A204.1 (cell line): ENCODE measurements around the gene PKP1.

ENCODE experiments used
- FAIRE-seq: peaks from 2 replicates; lab custom pipeline; 2012; peaks lifted over from hg19 to GRCh38; lab: Jason Lieb, UNC

Gene PKP1

DNA sequence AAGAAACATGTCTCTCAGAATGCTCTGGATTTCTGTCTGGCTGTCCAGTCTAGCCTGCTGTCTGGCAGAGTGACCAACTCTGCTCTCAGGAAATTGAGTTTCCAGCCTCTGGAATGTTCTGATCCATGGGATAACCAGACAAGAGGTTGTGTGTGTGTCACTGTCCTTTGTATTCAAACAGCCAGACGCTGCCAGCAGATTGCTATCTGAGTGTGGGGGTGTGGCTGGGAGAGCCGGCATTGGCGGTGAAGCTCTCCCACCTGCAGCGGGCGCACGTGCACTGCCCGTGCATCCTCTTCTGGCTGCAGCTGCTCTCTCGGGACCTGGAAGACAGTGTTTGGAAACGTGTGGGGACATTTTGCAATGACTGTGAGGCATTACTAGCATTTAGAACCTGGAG, 26.1 kb downstream of the PKP1 start:
- no peak for FAIRE-seq

DNA sequence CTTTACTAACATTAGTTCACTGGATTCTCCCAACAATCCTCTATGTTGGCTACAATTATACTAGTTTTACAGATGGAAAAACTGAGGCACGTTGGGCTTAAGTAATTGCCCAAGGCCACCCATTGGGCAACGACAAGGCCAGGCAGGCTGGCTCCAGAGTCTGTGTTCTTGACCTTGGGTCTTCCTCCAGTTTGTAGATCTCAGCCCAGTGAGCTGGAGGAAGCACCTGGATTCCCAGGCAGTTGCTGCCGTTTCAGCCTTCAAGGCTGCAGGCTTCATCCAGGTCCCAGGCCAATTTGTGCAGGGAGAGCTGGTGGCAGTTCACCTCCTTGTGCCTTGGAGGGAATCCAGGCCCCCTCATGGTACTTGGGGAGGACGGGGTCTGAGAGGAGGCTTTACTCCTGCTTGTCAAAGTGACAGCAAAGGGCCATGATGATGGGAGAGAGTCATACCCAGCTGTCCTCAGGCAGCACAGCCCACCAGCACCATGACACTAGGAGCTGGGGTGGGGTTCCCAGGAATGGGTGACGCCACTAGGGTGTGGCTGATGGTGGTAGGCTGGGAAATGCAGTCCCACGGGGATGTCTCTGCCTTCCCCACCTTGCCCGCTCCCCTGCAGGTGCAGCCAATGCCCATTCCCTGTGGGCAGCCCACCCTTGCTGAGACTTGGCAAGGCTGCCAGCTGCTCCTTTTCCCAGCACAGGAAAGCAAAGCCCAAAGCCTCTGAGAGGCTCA, 27.1 kb downstream of the PKP1 start:
- FAIRE-seq = no peak

DNA sequence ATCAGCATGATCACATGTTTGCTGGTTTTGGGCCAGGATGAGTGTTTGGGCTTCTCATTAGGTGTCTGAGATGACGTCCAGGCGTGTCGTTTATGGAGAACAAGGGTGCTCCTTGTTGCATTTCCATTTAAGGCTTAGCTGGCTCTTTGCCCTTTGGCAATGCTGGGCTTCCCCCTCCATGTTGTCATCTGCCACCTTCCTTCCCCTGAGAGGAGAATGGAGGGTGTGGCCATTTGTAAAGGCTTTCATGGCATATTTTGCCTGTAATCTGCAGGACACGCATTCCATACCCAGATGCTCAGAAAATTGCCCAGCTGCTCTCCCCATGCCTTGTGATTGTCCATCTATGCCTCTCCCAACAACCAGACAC, 27.7 kb downstream of the PKP1 start:
- FAIRE-seq = no peak

DNA sequence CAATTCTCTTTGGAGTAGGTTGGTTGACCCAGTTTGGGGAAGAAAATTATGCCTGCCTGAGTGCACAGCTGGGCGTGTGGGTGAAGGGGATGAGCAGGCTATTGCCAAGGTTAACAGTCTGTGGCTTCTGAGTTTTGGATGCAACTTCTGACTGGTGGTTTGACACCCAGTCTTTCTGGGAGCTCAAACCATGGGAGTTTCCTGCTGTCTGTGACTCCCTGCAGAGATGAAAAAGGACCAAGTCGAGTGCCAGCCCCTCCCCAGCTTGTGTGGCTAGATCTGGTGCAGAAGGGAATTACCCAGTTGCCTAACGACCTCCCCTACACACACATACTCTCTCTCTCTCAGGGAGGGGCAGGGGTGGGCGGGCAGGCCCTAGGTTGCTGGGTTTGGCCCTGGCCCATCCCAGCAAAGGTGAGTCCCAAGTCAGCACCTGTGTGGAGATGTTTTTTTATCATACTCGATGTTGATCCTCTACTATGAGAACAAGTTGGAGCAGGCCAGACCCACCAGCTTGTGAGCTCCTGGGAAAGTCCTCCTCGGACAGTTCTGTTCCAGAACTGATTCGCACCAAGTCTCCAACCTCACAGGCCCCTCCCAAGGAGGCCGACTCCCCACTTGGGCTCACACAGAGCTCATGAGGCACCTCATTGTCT, 28.2 kb downstream of the PKP1 start:
- FAIRE-seq = no peak

DNA sequence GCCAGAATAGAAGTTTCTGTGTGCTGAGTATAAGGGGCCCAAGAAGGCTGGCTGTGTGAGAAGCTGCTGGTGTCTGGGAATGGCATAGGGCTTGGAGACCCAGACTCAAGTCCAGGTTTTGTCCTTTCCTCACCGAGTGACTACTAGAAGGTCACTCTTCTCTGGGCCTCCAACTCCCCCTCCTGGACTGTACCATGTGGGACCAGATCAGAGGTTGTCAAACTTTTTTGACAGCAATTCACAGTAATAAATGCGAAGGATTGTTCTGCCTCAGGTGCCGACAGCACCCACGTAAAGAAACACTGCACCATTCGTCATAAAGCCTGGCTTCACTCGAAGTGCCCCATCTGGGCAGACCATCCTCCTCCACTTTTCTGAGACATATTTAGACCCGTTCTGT, 29.0 kb downstream of the PKP1 start:
- no peak for FAIRE-seq

DNA sequence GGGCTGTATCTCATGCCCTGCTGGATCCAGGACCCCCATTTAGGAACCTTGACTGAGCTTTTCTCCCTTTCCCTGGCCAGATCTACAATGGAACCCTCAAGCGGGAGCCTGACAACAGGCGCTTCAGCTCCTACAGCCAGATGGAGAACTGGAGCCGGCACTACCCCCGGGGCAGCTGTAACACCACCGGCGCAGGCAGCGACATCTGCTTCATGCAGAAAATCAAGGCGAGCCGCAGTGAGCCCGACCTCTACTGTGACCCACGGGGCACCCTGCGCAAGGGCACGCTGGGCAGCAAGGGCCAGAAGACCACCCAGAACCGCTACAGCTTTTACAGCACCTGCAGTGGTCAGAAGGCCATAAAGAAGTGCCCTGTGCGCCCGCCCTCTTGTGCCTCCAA, 29.8 kb downstream of the PKP1 start:
- no peak for FAIRE-seq

DNA sequence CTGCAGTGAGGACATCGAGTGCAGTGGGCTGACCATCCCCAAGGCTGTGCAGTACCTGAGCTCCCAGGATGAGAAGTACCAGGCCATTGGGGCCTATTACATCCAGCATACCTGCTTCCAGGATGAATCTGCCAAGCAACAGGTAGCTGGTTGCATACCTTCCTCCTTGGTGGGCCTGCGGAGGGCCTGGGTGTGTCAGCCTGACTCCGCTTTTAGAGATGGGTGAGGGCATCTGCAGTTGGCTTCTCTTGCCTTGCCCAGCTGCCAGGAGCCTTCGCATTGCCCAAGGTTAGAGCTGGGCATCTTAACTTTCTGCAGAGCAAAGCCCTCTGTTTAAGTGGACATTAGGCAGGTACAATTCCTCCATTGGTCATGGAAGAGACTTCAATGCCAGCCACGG, 33.2 kb downstream of the PKP1 start:
- FAIRE-seq = no peak

DNA sequence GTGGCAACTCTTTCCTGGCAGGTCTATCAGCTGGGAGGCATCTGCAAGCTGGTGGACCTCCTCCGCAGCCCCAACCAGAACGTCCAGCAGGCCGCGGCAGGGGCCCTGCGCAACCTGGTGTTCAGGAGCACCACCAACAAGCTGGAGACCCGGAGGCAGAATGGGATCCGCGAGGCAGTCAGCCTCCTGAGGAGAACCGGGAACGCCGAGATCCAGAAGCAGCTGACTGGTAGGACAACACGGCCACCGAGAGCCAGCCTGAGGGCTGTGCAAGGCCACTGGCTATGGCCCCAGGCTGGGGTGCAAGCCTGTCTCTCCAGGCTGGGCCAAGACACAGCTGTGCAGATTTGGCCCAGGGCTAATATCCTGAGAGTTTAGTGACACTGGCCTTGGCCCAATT, 34.2 kb downstream of the PKP1 start:
- FAIRE-seq = no peak

DNA sequence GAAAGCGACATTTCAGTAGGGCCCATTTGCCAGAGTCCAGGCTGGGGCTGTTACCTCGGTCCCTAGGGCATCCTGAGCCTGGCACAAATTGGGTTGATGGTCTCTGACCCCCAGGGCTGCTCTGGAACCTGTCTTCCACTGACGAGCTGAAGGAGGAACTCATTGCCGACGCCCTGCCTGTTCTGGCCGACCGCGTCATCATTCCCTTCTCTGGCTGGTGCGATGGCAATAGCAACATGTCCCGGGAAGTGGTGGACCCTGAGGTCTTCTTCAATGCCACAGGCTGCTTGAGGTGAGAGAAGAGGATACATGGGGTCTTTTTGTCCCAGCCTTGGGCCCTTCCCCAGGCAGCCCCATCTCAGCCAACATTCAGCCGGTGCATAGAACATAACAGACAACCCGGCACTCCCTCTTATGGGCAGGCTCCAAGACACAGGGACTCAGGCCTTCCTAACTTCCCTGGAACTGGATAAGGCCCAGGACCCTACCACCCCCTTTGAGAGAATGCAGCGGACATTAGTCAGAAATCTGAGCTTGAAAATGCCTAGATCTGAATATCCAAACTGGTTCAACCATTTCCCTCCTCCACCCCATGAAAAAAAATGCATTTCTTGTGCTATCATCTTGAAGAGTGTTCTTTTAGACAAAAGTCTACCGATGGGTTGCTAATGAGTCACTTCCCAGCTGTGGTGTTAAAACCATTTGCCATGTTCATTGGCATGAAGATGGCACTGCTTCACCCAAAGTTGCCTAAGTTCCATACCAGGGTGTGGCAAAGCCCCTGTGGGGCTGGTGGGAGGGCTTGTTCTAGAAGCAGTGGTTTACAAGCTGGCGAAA, 35.4 kb downstream of the PKP1 start:
- no peak for FAIRE-seq

DNA sequence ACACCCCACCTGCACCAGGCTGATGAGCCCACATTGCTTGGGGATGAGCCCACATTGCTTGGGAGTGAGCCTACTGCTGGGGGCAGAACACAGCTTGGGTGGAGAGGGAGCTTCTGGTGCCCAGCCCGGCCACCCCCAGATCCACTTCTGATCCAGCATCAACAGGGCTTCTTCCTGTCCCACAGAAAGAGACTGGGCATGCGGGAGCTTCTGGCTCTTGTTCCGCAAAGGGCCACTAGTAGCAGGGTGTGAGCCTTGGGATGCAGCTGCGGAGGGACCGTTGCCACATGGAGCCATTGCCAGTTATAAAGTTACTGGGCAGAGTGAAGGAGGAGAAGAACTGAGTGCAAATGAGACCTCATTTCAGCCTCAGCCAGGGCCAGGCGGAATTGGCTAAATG, 36.3 kb downstream of the PKP1 start:
- no peak for FAIRE-seq

DNA sequence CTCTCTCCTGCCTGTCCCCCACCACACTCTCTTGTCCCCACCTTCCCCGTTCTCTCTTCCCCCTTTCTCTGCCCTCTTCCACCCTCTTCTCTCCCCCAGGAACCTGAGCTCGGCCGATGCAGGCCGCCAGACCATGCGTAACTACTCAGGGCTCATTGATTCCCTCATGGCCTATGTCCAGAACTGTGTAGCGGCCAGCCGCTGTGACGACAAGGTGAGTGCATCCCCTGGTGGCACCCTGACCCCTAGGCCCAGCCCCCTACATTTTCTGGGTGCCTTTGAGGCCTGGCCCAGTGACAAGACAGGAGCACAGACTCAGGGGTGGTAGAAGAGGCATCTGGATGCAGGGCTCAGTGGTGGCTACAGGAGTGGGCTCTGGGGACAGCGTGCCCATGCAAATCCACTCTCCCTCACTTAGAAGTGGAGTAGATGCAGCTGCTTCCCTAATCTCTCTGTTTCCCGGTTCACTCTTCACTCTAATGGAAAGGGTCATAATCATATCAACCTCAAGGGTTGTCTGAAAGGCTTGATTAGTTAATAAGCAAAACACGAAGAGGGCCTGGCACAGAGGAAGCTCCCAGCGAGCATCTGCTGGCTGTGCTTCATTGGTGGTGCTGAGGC, 37.0 kb downstream of the PKP1 start:
- FAIRE-seq = no peak

DNA sequence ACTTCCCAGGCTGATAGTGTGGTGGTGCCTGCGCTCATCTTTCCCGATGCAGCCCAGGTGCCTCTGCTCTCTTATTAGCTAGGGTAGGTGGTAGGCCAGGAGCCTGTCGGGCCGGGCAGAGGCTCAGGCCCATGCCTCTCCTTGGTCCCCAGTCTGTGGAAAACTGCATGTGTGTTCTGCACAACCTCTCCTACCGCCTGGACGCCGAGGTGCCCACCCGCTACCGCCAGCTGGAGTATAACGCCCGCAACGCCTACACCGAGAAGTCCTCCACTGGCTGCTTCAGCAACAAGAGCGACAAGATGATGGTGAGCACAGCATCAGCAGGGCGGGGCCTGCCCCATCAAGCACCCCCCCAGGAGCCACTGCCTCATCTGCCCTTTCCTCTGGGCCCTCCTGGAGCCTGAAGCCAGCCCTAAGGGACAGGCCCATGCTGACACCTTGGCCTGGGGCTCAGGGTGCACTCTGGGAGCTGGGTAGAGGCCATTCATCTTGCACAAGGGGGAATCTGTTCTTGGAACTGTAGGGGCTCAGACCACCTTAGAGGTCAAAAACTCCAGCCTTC, 38.6 kb downstream of the PKP1 start:
- FAIRE-seq = no peak

DNA sequence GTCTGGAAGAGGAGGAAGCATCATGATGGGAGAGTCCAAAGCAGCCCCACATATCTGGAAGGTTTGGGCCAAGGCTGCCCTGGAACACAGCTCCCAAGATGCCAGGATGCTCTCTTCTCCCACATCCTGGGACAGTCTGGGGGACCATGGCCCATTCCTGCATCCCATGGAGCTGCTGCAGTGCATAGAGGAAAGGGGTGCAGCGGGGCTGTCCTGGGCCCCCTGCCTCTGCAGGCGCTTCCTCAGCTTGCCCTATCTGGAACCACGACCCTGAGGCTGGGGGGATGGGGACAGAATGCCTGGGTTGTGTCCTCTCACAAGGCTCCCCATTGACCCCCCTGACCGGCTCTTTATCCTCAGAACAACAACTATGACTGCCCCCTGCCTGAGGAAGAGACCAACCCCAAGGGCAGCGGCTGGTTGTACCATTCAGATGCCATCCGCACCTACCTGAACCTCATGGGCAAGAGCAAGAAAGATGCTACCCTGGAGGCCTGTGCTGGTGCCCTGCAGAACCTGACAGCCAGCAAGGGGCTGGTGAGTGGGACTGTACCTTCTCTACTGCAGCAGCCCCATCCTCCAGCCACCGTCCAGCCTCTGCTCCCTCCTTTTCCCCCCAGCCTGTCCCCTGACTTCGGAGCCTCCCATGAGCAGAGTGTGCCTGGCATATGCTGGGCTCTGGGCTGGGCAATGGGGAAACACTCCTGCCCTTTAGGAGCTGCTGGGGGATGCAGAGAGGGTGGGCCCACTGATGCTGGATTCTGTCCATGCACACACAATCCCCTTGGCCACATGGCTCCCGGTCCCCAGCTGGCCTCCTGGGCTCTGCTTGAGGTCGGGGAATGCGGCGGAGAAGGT, 39.6 kb downstream of the PKP1 start:
- FAIRE-seq = no peak

DNA sequence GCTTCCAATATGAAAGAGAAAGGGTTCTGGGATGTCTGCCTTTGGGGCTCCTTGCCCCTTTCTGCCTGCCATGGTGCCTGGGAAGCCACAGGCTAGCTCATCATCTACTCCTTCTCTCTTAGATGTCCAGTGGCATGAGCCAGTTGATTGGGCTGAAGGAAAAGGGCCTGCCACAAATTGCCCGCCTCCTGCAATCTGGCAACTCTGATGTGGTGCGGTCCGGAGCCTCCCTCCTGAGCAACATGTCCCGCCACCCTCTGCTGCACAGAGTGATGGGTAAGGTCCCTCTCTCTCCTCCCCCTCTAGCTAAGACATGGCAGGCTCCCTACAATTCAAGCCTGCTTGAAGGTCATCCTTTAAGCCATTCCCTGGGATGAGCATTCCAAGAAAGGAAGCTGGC, 41.0 kb downstream of the PKP1 start:
- FAIRE-seq = no peak

DNA sequence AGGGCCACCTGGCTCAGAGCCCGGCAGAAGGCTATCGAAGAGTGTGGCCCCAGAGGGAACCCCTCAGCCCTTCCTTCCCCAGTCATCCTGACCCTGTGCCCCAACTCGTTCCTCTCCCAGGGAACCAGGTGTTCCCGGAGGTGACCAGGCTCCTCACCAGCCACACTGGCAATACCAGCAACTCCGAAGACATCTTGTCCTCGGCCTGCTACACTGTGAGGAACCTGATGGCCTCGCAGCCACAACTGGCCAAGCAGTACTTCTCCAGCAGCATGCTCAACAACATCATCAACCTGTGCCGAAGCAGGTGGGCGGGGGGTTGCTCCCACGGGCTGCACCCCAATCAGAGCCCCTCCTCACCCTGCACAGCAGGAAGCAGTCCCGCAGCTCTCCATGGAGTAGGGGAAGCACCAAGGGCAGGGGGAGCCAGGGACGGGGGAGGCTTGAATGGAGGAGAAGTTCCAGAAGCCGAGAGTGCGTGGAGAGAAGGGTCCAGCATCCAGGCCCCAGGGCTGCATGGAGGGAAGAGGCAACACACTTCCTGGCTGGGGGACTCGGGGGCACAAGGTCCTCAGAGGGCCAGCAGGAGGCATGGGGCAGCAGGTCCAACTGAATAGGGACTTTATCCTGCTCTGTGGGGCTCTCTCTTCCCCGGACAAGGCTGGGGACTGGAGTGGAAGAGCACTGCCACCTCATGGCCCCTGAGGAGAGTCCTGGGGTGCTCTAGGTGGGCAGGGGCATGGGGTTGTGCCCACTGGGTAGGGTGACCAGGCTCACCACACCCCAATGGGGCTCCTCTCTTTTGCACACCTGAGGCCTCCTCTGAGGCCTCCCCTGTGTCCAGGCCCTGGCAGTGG, 41.7 kb downstream of the PKP1 start:
- no peak for FAIRE-seq

DNA sequence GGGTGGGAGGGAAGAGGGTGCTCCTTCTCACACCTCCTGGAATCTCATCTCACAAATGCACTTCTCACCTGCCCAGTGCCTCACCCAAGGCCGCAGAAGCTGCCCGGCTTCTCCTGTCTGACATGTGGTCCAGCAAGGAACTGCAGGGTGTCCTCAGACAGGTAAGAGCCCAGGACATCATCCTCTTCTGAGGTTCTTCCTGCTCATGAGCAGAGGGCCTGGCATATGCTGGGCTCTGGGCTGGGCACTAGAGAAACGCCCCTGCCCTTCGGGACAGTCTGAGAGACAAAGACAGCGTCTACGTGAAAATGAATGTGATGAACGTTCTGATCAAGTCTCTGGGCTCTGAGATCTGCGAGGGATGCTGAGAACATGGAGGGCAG, 42.4 kb downstream of the PKP1 start:
- FAIRE-seq = no peak

DNA sequence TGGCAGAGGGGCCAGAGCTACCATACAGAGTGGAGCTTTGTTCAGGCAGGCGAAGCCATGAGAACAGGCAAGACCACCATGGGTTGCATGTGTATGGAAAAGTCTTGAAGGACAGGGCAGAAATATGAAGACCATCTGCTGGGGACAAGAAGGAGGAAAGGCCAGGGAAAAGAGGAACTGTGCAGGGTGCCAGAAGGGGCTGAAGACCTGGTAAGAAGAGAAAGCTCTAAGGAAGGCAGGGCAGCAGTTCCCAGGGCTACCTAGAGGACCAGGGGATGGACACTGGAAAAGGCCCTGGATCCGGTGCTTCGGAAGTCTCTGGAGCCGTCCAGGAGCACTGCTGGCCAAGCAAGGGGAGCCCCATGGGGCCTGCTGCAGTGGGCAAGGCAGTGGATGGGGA, 43.4 kb downstream of the PKP1 start:
- no peak for FAIRE-seq

DNA sequence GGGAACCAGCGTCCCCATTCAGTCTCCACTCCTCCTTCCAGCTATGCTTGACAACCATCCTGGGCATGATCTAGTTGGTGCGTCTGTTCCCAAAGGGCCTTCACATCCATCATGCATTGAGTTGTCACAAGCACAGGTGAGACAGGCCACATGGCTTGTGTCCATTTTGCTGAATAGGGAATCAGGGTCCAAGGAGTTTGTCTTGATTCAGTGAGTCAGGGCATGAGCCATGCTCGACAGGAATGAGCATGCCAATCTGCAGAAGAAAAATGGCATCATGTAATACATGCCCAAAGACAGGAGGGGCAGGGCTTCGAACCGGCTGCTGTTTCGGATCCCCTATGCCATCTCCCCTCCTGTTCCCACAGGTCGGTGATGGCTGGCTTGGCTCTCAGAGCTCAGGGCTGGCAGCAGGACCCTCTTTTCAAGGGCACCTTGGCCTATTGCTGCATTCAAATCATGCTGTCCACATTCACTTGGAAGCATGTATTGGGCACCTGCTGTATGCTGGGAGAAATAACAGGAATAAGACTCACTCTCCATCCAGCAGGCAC, 44.5 kb downstream of the PKP1 start:
- no peak for FAIRE-seq

DNA sequence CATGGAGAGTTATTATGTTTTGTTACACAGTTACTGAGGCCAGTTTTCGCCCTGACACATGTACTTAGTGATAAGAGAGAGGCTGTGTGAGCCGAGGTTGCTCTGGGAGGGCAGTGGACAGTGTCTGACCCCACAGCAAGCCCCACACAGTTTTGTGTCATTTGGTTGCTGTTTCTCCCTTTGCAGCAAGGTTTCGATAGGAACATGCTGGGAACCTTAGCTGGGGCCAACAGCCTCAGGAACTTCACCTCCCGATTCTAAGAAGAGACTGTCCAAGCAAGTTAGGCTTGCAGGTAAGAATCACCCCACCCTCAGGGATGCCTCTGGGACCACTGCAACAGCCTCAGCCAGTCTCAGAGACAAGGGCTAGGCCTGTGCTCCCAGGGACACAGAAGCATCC, 45.3 kb downstream of the PKP1 start:
- no peak for FAIRE-seq

DNA sequence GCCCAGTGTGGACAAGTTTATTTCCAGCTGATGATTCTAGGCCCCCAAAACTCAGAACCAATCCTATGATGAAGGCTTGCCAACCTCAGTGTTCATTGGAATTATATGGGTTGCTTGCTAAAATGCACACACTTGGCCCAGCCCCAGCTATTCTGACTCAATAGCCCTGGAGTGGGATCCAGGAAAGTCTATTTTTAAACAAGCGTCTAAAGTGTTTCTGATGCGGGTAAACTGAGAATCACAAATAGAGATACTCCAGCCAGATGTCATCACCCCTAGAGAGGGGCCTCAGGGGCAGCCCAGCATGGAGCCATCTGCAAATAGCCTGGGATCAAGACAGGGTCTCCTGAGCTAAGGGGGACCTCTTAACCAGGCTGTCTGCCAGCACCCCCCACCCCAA, 46.0 kb downstream of the PKP1 start:
- FAIRE-seq = no peak

DNA sequence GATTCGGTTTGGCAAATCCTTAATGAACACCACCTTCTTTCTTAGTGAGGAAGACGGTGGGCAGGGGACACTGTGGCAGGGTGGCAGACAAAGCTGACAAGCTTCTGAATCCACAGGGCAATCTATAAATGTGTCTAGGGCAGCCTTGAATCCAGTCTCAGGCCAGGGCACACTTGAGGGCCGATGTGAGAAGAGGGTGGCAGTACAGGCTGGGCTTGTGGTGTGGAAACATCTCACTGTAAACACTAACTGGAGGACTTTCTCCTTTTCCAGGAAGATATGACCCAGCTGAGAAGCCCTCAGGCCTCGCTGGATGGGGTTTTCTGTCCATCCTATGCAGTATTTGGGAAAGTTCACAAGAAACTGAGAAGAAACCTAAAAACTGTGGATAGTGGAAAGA, 46.5 kb downstream of the PKP1 start:
- no peak for FAIRE-seq
